Colonic mucosa (tissue), 4 donors: ENCODE measurements around the gene SLFNL1. TPM values are rescaled to one million over a fixed set of nuclear protein-coding genes. Genes with fewer than 3 reads are reported as not detected.
A peak's percentile ranks its signal among the peaks of the same experiment; 100 is the strongest.

Experiments used
- DNase-seq: peaks from one replicate; pipeline ENCODE4 v3.0.0-alpha.2; 2020
- H3K27ac ChIP-seq: fragments of 200-600 bp; one replicate; pipeline ENCODE4 v1.8.0; 2021
- H3K27me3 ChIP-seq: fragments of 200-600 bp; one replicate; pipeline ENCODE4 v1.8.0; 2021
- H3K36me3 ChIP-seq: fragments of 200-600 bp; one replicate; pipeline ENCODE4 v1.8.0; 2021
- H3K4me1 ChIP-seq: fragments of 200-600 bp; one replicate; pipeline ENCODE4 v1.8.0; 2021; ENCODE audit warnings: mild to moderate bottlenecking
- H3K4me3 ChIP-seq: fragments of 200-600 bp; one replicate; pipeline ENCODE4 v1.8.0; 2021
- H3K9ac ChIP-seq, 2 donors: one replicate each; pipeline ENCODE4 v1.7.0; 2013; ENCODE audit warnings: control low read depth in 2 of 2, low read depth in 2 of 2, low read length in 2 of 2
- H3K9me3 ChIP-seq: fragments of 200-600 bp; one replicate; pipeline ENCODE4 v1.8.0; 2021
- CTCF ChIP-seq: fragments of 200-600 bp; IDR thresholded peaks from one replicate; pipeline ENCODE4 v1.8.0; 2022; ENCODE audit warnings: antibody characterized with exemption, mild to moderate bottlenecking
- intact Hi-C: fragments of 100-400 bp; cut with DNase I; formaldehyde crosslinking; loops from one replicate; pipeline ENCODE4 v1.14.1; 2022
- total RNA-seq, 2 donors: library from RNA; stranded (reverse); fragmentation: NEBNext Ultra II Directional in 1 of 2; extraction: Animal tissue kit (Norgen Biotek cat#: 25700) in 1 of 2; gene quantifications; one replicate each; pipeline ENCODE4 v1.2.1, GENCODE V29; 2021
- donor health status: healthy.
- donor health status: DM: no; HTN: no; CAD: no.
- donor health status: DM: no; HTN: no; CAD: no.

Gene SLFNL1
- total RNA-seq, 2 donors from 2014 or later: 0.27 to 0.30 TPM

- Histone ChIP-seq H3K9me3 (no peaks in the 10 kb centered on the region), H3K36me3 (no peaks in the 10 kb centered on the region), H3K27me3 (no peaks in the 10 kb centered on the region), H3K4me1 (no peaks in the 10 kb centered on the region), H3K9ac (no peak overlapping the region), H3K4me3 (no peak overlapping the region), H3K27ac (no peak overlapping the region)
- intact Hi-C loops: no loop called here
- TF ChIP-seq CTCF: no peak
- DNase-seq: no peak
These were observed 38.2 kb downstream of the SLFNL1 start for GRCh38 chr1:40983286-40983685.

GRCh38 chr1:40982721-40983120, 38.8 kb downstream of the SLFNL1 start:
- no peak for TF ChIP-seq CTCF
- H3K4me1 ChIP-seq: no peaks in the 10 kb centered on the region
- peak overlapping the region; percentile 36 for H3K27ac ChIP-seq
- no peak for DNase-seq
- no peaks in the 10 kb centered on the region for H3K9me3 ChIP-seq
- H3K36me3 ChIP-seq: no peaks in the 10 kb centered on the region
- no peaks in the 10 kb centered on the region for H3K27me3 ChIP-seq
- intact Hi-C loops: no loop called here
- no peak overlapping the region for H3K4me3 ChIP-seq
- no peak overlapping the region for H3K9ac ChIP-seq

- no peaks in the 10 kb centered on the region for H3K36me3 ChIP-seq
- H3K4me3 ChIP-seq: no peak overlapping the region
- no peaks in the 10 kb centered on the region for H3K4me1 ChIP-seq
- no peak overlapping the region for H3K9ac ChIP-seq
- H3K27me3 ChIP-seq: no peaks in the 10 kb centered on the region
- TF ChIP-seq CTCF: no peak
- peak overlapping the region; percentile 36 for H3K27ac ChIP-seq
- H3K9me3 ChIP-seq: no peaks in the 10 kb centered on the region
- intact Hi-C loops: no loop called here
- no peak for DNase-seq
These were observed 39.7 kb downstream of the SLFNL1 start for GRCh38 chr1:40981691-40982448.

GRCh38 chr1:40980453-40981121, 40.9 kb downstream of the SLFNL1 start:
- peak; percentile 24 for DNase-seq
- no peak for TF ChIP-seq CTCF
- no peaks in the 10 kb centered on the region for H3K4me1 ChIP-seq

GRCh38 chr1:40980068-40980452, 41.5 kb downstream of the SLFNL1 start:
- DNase-seq: no peak
- no peak for TF ChIP-seq CTCF
- H3K9ac ChIP-seq: peak overlapping the region; percentile 60 to 79
- peak overlapping the region; percentile 92 for H3K4me3 ChIP-seq
- no peaks in the 10 kb centered on the region for H3K4me1 ChIP-seq
- H3K27me3 ChIP-seq: no peaks in the 10 kb centered on the region
- peak overlapping the region; percentile 81 for H3K27ac ChIP-seq
- no peaks in the 10 kb centered on the region for H3K9me3 ChIP-seq
- intact Hi-C loops: no loop called here
- H3K36me3 ChIP-seq: no peaks in the 10 kb centered on the region

More at GRCh38 chr1:40980453-40981121, 40.9 kb downstream of the SLFNL1 start:
- peak overlapping the region; percentile 92 for H3K4me3 ChIP-seq
- no peaks in the 10 kb centered on the region for H3K36me3 ChIP-seq
- peak overlapping the region; percentile 60 to 79 for H3K9ac ChIP-seq
- no peaks in the 10 kb centered on the region for H3K27me3 ChIP-seq
- no peaks in the 10 kb centered on the region for H3K9me3 ChIP-seq
- intact Hi-C loops: no loop called here
- H3K27ac ChIP-seq: peak overlapping the region; percentile 81
